ENCODE data around the gene SYT8. TPM values are rescaled to one million over a fixed set of nuclear protein-coding genes. Genes with fewer than 3 reads are reported as not detected.

The SYT8 gene
- total RNA-seq, 3 donors from 2014 or later (not counting 1 experiment from before 2014, with no cell fraction given): not detected

- Mint-ChIP-seq H3K27me3 (ENCODE audit: low read depth in 2 of 2) (peaks cover 0 to 9% of the 10 kb centered on the region in 2 donors), H3K4me3 (no peak overlapping the region), H3K36me3 (peaks cover 10% of the 10 kb centered on the region), H3K9me3 (no peaks in the 10 kb centered on the region), H3K4me1 (peaks cover 5 to 10% of the 10 kb centered on the region in 2 donors), H3K27ac (peak overlapping the region in 1 of 2 donors; percentile 89)
- Histone ChIP-seq H3K9me3 (ENCODE audit: control insufficient read depth, insufficient read depth, low read length) (peaks cover 4% of the 10 kb centered on the region), H3K36me3 (ENCODE audit: control insufficient read depth, insufficient read depth, low read length) (no peaks in the 10 kb centered on the region), H3K4me3 (ENCODE audit: low read length) (no peak overlapping the region), H3K4me1 (ENCODE audit: control insufficient read depth, insufficient read depth, low read length) (peaks cover 9% of the 10 kb centered on the region), H3K27me3 (ENCODE audit: control insufficient read depth, insufficient read depth, low read length) (no peaks in the 10 kb centered on the region), H3K27ac (ENCODE audit: low read length) (no peak overlapping the region)
- no peak for DNase-seq
- no peak for ATAC-seq
- intact Hi-C loops (cut with micrococcal nuclease): no loop called here
- TF ChIP-seq CTCF (IDR thresholded peaks at IDR 0.05): no peak
- WGBS (ENCODE audit: insufficient coverage): 95% methylated on average over 6 of the region's 6 CpGs
These were observed 42.9 kb upstream of the SYT8 start for GRCh38 chr11:1791912-1792311.

- WGBS (ENCODE audit: insufficient coverage): 47% methylated on average over 12 of the region's 12 CpGs
- DNase-seq: peak in 1 of 2 donors; percentile 33
- Histone ChIP-seq H3K9me3 (ENCODE audit: control insufficient read depth, insufficient read depth, low read length) (peaks cover 4% of the 10 kb centered on the region), H3K27ac (ENCODE audit: low read length) (no peak overlapping the region), H3K27me3 (ENCODE audit: control insufficient read depth, insufficient read depth, low read length) (no peaks in the 10 kb centered on the region), H3K4me1 (ENCODE audit: control insufficient read depth, insufficient read depth, low read length) (peaks cover 9% of the 10 kb centered on the region), H3K36me3 (ENCODE audit: control insufficient read depth, insufficient read depth, low read length) (no peaks in the 10 kb centered on the region), H3K4me3 (ENCODE audit: low read length) (no peak overlapping the region)
- H3K36me3 Mint-ChIP-seq: peaks cover 10% of the 10 kb centered on the region
- ATAC-seq: peak; percentile 54 to 76 (median 63)
- H3K4me1 Mint-ChIP-seq: peaks cover 5 to 10% of the 10 kb centered on the region in 2 donors
- H3K27me3 Mint-ChIP-seq (ENCODE audit: low read depth in 2 of 2): peaks cover 0 to 10% of the 10 kb centered on the region in 2 donors
- intact Hi-C loops (cut with micrococcal nuclease): no loop called here
- H3K9me3 Mint-ChIP-seq: no peaks in the 10 kb centered on the region
- H3K27ac Mint-ChIP-seq: peak overlapping the region; percentile 74 to 89
- no peak for TF ChIP-seq CTCF (IDR thresholded peaks at IDR 0.05)
- peak overlapping the region; percentile 86 for H3K4me3 Mint-ChIP-seq
These were observed 42.3 kb upstream of the SYT8 start for GRCh38 chr11:1792461-1792860.

GRCh38 chr11:1793081-1793480 is 41.7 kb upstream of the SYT8 start:
- Mint-ChIP-seq H3K4me1 (peaks cover 5 to 10% of the 10 kb centered on the region in 2 donors), H3K36me3 (peaks cover 10% of the 10 kb centered on the region), H3K27ac (peak overlapping the region; percentile 74 to 89), H3K9me3 (no peaks in the 10 kb centered on the region), H3K27me3 (ENCODE audit: low read depth in 2 of 2) (peaks cover 0 to 10% of the 10 kb centered on the region in 2 donors), H3K4me3 (peak overlapping the region; percentile 86)
- Histone ChIP-seq H3K4me3 (ENCODE audit: low read length) (no peak overlapping the region), H3K27ac (ENCODE audit: low read length) (no peak overlapping the region), H3K27me3 (ENCODE audit: control insufficient read depth, insufficient read depth, low read length) (no peaks in the 10 kb centered on the region), H3K4me1 (ENCODE audit: control insufficient read depth, insufficient read depth, low read length) (peaks cover 9% of the 10 kb centered on the region), H3K9me3 (ENCODE audit: control insufficient read depth, insufficient read depth, low read length) (peaks cover 4% of the 10 kb centered on the region), H3K36me3 (ENCODE audit: control insufficient read depth, insufficient read depth, low read length) (no peaks in the 10 kb centered on the region)
- intact Hi-C loops (cut with micrococcal nuclease): no loop called here
- DNase-seq (no peak), ATAC-seq (no peak)
- WGBS (ENCODE audit: insufficient coverage): 96% methylated on average over 2 of the region's 3 CpGs
- no peak for TF ChIP-seq CTCF (IDR thresholded peaks at IDR 0.05)

GRCh38 chr11:1796413-1797011 is 38.3 kb upstream of the SYT8 start:
- ATAC-seq: peak in 1 of 3 donors; percentile 62
- Histone ChIP-seq H3K27me3 (ENCODE audit: control insufficient read depth, insufficient read depth, low read length) (no peaks in the 10 kb centered on the region), H3K9me3 (ENCODE audit: control insufficient read depth, insufficient read depth, low read length) (peaks cover 4% of the 10 kb centered on the region), H3K4me1 (ENCODE audit: control insufficient read depth, insufficient read depth, low read length) (peaks cover 9% of the 10 kb centered on the region), H3K4me3 (ENCODE audit: low read length) (no peak overlapping the region), H3K27ac (ENCODE audit: low read length) (no peak overlapping the region), H3K36me3 (ENCODE audit: control insufficient read depth, insufficient read depth, low read length) (no peaks in the 10 kb centered on the region)
- no peak for DNase-seq
- H3K4me3 Mint-ChIP-seq: no peak overlapping the region
- 88% methylated on average over 12 of the region's 12 CpGs for WGBS (ENCODE audit: insufficient coverage)
- intact Hi-C loops (cut with micrococcal nuclease): no loop called here
- H3K4me1 Mint-ChIP-seq: peaks cover 5 to 10% of the 10 kb centered on the region in 2 donors
- H3K9me3 Mint-ChIP-seq: no peaks in the 10 kb centered on the region
- TF ChIP-seq CTCF (IDR thresholded peaks at IDR 0.05): no peak
- peaks cover 10% of the 10 kb centered on the region for H3K36me3 Mint-ChIP-seq
- H3K27me3 Mint-ChIP-seq (ENCODE audit: low read depth in 2 of 2): peaks cover 7 to 13% of the 10 kb centered on the region in 2 donors
- H3K27ac Mint-ChIP-seq: no peak overlapping the region

Data from natural killer cell (primary cell).